PC-3 (cell line): ENCODE measurements around the gene PRSS38. TPM values are rescaled to one million over a fixed set of nuclear protein-coding genes. Genes with fewer than 3 reads are reported as not detected.

ENCODE experiments used
- ATAC-seq: fragments of 200-7000 bp; cut with Tn5 transposase; 2 replicates; pipeline ENCODE4 v1.9.1; 2020; ENCODE audit warnings: mild to moderate bottlenecking, moderate library complexity
- BruUV-seq: library from RNA; stranded (reverse); fragments of 400-500 nt; replicated peaks from 2 replicates; lab custom pipeline; 2021; lab: Mats Ljungman, UMichigan
- CTCF ChIA-PET: fragments of 300-600 bp; sonication (Branson Sonifier 250); formaldehyde crosslinking; loops from one replicate; lab custom pipeline; 2022; ENCODE audit warnings: antibody characterized with exemption; lab: Charles Lee
- POLR2A ChIA-PET: fragments of 300-600 bp; sonication (Branson Sonifier 250); formaldehyde crosslinking; loops from one replicate; lab custom pipeline; 2022; ENCODE audit warnings: antibody characterized with exemption; ENCODE audit not compliant: unreplicated experiment; lab: Charles Lee
- DNase-seq: peaks from one replicate; pipeline ENCODE4 v3.0.0-alpha.2; 2015
- H2AFZ ChIP-seq: fragments of 300-600 bp; sonication (generic); 2 replicates; pipeline ENCODE4 v1.6.0; 2016; ENCODE audit warnings: antibody characterized with exemption, low read length
- H3F3A ChIP-seq: fragments of 300-600 bp; sonication (generic); one replicate; pipeline ENCODE4 v1.6.0; 2017; ENCODE audit warnings: antibody characterized with exemption, low read length, control low read depth, mild to moderate bottlenecking; ENCODE audit not compliant: unreplicated experiment
- H3K27ac ChIP-seq: fragments of 300-600 bp; sonication (generic); 2 replicates; pipeline ENCODE4 v1.5.1; 2016; ENCODE audit warnings: mild to moderate bottlenecking, low read length
- H3K27me3 ChIP-seq: fragments of 300-600 bp; sonication (generic); 2 replicates; pipeline ENCODE4 v1.6.1; 2016; ENCODE audit warnings: low read length, mixed read lengths
- H3K36me3 ChIP-seq: fragments of 300-600 bp; sonication (generic); 2 replicates; pipeline ENCODE4 v1.6.1; 2016; ENCODE audit warnings: low read depth, mixed run types, low read length, mixed read lengths
- H3K4me1 ChIP-seq: fragments of 300-600 bp; sonication (generic); 2 replicates; pipeline ENCODE4 v1.5.1; 2016; ENCODE audit warnings: low read length; ENCODE audit not compliant: insufficient read depth
- H3K4me2 ChIP-seq: fragments of 300-600 bp; sonication (generic); 2 replicates; pipeline ENCODE4 v1.6.0; 2016; ENCODE audit warnings: low read length
- H3K4me3 ChIP-seq: fragments of 300-600 bp; sonication (generic); 2 replicates; pipeline ENCODE4 v1.5.1; 2016; ENCODE audit warnings: mild to moderate bottlenecking, low read length, mixed read lengths
- H3K79me2 ChIP-seq: fragments of 300-600 bp; sonication (generic); 2 replicates; pipeline ENCODE4 v1.6.1; 2017; ENCODE audit warnings: low read length, mixed read lengths
- H3K9ac ChIP-seq: fragments of 300-600 bp; sonication (generic); 2 replicates; pipeline ENCODE4 v1.6.0; 2016; ENCODE audit warnings: mild to moderate bottlenecking, low read length
- H3K9me2 ChIP-seq: fragments of 300-600 bp; sonication (generic); replicated peaks from 2 replicates; pipeline ENCODE4 v1.6.1; 2016; ENCODE audit warnings: mixed run types, low read length, mixed read lengths
- H3K9me3 ChIP-seq: fragments of 300-600 bp; sonication (generic); 2 replicates; pipeline ENCODE4 v1.6.1; 2016; ENCODE audit warnings: low read length, mixed read lengths
- H4K20me1 ChIP-seq: fragments of 300-600 bp; sonication (generic); 2 replicates; pipeline ENCODE4 v1.6.1; 2016; ENCODE audit warnings: low read length, mixed read lengths
- EZH2 ChIP-seq: fragments of 300-600 bp; sonication (generic); IDR thresholded peaks from one replicate; pipeline ENCODE4 v1.6.1; 2017; ENCODE audit warnings: antibody characterized with exemption, mild to moderate bottlenecking, low read length; ENCODE audit not compliant: unreplicated experiment
- EZH2phosphoT487 ChIP-seq: fragments of 300-600 bp; sonication (generic); IDR thresholded peaks from 2 replicates; pipeline ENCODE4 v1.6.1; 2018; ENCODE audit warnings: mild to moderate bottlenecking, antibody characterized with exemption, low read length, borderline replicate concordance
- intact Hi-C: fragments of 100-400 bp; cut with micrococcal nuclease; formaldehyde crosslinking; loops from 2 replicates; pipeline ENCODE4 v1.9.0; 2023
- total RNA-seq: library from RNA; depleted of rRNA; stranded (reverse); fragments of >200 nt; gene quantifications from 2 replicates; pipeline ENCODE4 v1.2.3, GENCODE V29; 2014
- TF ChIP-seq, protein P1 (sequence below): fragments of 300-600 bp; sonication (generic); conservative IDR thresholded peaks from 2 replicates; pipeline ENCODE4 v1.5.1; 2017; ENCODE audit warnings: antibody characterized with exemption, low read depth, mild to moderate bottlenecking, low read length

The PRSS38 gene
- total RNA-seq, 1 experiment from 2014 or later = not detected

DNA sequence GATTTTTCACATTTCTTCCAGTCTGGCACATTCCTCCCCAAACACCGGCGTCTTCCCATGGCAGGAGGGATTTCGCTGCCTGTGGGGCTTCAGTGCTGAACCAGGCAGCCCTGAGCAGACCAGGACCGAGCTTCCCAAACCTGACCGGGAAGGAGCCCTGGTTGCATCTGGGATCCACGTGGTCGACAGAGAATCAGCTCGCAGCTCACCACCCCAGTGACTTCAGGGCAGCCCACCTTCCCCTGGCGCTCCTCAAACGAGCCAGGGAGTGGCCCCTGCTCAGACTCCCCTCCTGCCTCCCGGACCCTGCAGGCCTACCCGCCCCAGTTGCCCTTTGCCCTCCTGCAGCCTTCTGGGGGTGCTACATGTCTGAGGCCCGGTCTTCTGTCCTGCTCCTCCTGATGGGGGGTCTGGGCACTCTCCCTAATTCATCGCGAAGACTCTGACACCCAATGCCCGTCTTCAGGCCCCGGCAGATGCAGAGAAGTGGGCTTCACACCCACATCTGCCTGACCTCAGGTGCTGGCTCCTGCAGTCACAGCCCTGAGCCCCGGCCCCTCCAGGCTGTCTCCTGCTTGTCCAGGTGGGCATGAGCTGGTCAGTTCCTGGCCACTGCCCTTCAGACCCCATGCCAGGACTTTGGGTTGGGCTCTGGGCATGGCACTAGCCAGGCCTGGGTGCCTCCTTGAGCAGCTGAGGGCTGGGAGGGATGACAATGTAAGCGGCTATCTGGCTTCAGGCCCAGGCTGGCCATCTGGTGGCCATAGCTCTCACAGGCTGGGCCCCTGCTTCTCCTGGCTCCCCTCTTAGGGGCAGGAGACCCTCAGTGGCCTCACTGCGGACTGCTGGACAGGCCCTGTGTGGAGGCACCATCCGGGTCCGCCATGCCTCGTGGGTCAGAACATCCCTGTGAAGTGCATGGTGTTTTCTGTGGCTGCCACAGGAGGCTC is 26.1 kb upstream of the PRSS38 start:
- no peaks in the 10 kb centered on the region for H3K9me2 ChIP-seq
- no peaks in the 10 kb centered on the region for H4K20me1 ChIP-seq
- no peak overlapping the region for H3K27ac ChIP-seq
- H3K4me2 ChIP-seq = peak overlapping the region; percentile 97
- TF ChIP-seq, protein P1, sequence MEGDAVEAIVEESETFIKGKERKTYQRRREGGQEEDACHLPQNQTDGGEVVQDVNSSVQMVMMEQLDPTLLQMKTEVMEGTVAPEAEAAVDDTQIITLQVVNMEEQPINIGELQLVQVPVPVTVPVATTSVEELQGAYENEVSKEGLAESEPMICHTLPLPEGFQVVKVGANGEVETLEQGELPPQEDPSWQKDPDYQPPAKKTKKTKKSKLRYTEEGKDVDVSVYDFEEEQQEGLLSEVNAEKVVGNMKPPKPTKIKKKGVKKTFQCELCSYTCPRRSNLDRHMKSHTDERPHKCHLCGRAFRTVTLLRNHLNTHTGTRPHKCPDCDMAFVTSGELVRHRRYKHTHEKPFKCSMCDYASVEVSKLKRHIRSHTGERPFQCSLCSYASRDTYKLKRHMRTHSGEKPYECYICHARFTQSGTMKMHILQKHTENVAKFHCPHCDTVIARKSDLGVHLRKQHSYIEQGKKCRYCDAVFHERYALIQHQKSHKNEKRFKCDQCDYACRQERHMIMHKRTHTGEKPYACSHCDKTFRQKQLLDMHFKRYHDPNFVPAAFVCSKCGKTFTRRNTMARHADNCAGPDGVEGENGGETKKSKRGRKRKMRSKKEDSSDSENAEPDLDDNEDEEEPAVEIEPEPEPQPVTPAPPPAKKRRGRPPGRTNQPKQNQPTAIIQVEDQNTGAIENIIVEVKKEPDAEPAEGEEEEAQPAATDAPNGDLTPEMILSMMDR = no peak; the same call in 1 of the 2 replicates
- TF ChIP-seq EZH2 (no peak), EZH2phosphoT487 (no peak)
- no peaks in the 10 kb centered on the region for H3K36me3 ChIP-seq
- DNase-seq = peak; percentile 34
- no peaks in the 10 kb centered on the region for H3K79me2 ChIP-seq
- H3F3A ChIP-seq = no peaks in the 10 kb centered on the region
- peak overlapping the region; percentile 85 for H3K4me3 ChIP-seq
- H3K27me3 ChIP-seq = no peaks in the 10 kb centered on the region
- 0 out of 2 replicates have a peak, but pooled peaks have one; percentile 0 for ATAC-seq
- H3K9me3 ChIP-seq = no peaks in the 10 kb centered on the region
- ChIA-PET CTCF (interaction anchor here (0.7 to 1.6 kb wide), 2 partner anchors 23 to 32 kb away, joined by 3 to 5 read pairs; no protein-coding TSS in a partner anchor), POLR2A (no interaction called here)
- intact Hi-C loops = loop anchor here (2.0 to 10.0 kb wide), 2 partner anchors 55 to 375 kb away; partner anchors contain the start of genes IBA57, JMJD4 and SNAP47
- BruUV-seq = no TSS peak
- peak overlapping the region; percentile 43; the same call in 1 of the 2 replicates for H3K9ac ChIP-seq
- H2AFZ ChIP-seq = peak overlapping the region; percentile 92
- H3K4me1 ChIP-seq = peaks cover 18% of the 10 kb centered on the region

- no peak overlapping the region for H2AFZ ChIP-seq
- intact Hi-C loops = no loop called here
- ChIA-PET CTCF (interaction anchor here (1.6 kb wide), 1 partner anchor 24 kb away, joined by 5 read pairs; no protein-coding TSS in a partner anchor), POLR2A (no interaction called here)
- no peaks in the 10 kb centered on the region for H4K20me1 ChIP-seq
- BruUV-seq = TSS peak; percentile 1
- DNase-seq (no peak), ATAC-seq (no peak)
- H3K9ac ChIP-seq = no peak overlapping the region
- H3K9me2 ChIP-seq = no peaks in the 10 kb centered on the region
- no peaks in the 10 kb centered on the region for H3K79me2 ChIP-seq
- peaks cover 18% of the 10 kb centered on the region for H3K4me1 ChIP-seq
- no peak overlapping the region for H3K4me2 ChIP-seq
- no peaks in the 10 kb centered on the region for H3K27me3 ChIP-seq
- no peak for TF ChIP-seq EZH2phosphoT487
- TF ChIP-seq EZH2 = no peak
- TF ChIP-seq, protein P1 = no peak
- H3K4me3 ChIP-seq = no peak overlapping the region
- H3K27ac ChIP-seq = no peak overlapping the region
- no peaks in the 10 kb centered on the region for H3K36me3 ChIP-seq
- no peaks in the 10 kb centered on the region for H3F3A ChIP-seq
- H3K9me3 ChIP-seq = no peaks in the 10 kb centered on the region
Measured at GRCh38 chr1:227790034-227790400, 25.5 kb upstream of the PRSS38 start.
